Pancreas (tissue), 10 donors: ENCODE data around the gene CDH18. TPM values are rescaled to one million over a fixed set of nuclear protein-coding genes. Genes with fewer than 3 reads are reported as not detected.

ENCODE experiments used
- ATAC-seq, 4 donors: fragments of 200-7000 bp; cut with Tn5 transposase; one replicate each; pipeline versions ENCODE4 v1.8.0 to v1.9.1; 2020; ENCODE audit warnings: mild to moderate bottlenecking in 4 of 4, moderate library complexity in 4 of 4
- DNase-seq, 6 donors: peaks; one replicate each; pipeline ENCODE4 v3.0.0-alpha.2; 2020
- FAIRE-seq: peaks from 2 replicates; lab custom pipeline; 2012; peaks lifted over from hg19 to GRCh38; lab: Jason Lieb, UNC
- H3K27ac ChIP-seq, 4 donors: fragments of 200-600 bp; sonication (generic); 1 replicate in 3 of 4; 2 replicates in 1 of 4; pipeline versions ENCODE4 v1.5.0 to v1.8.0; 2020
- H3K27me3 ChIP-seq, 4 donors: fragments of 200-600 bp; one replicate each; pipeline ENCODE4 v1.8.0; 2021
- H3K36me3 ChIP-seq, 3 donors: fragments of 200-600 bp; sonication (generic) in 1 of 3; one replicate each; pipeline versions ENCODE4 v1.5.0 to v1.8.0; 2020 to 2021
- H3K4me1 ChIP-seq, 3 donors: fragments of 200-600 bp; one replicate each; pipeline ENCODE4 v1.8.0; 2021
- H3K4me3 ChIP-seq, 4 donors: fragments of 200-600 bp; sonication (generic) in 2 of 4; one replicate each; pipeline versions ENCODE4 v1.5.0 to v1.8.0; 2020 to 2021
- H3K9me3 ChIP-seq, 4 donors: fragments of 200-600 bp; one replicate each; pipeline ENCODE4 v1.8.0; 2021
- CTCF ChIP-seq, 4 donors: fragments of 200-600 bp; sonication (generic) in 3 of 4; IDR thresholded peaks; one replicate each; pipeline versions ENCODE4 v1.5.0 to v1.8.0; 2021; ENCODE audit warnings: antibody characterized with exemption in 4 of 4
- WGBS, 2 donors: extraction: QIAGEN DNeasy Blood & Tissue Kit; methylation state at CpG; one replicate each; pipeline ENCODE4 v1.1.7; 2013; 5-methylcytosine and 5-hydroxymethylcytosine counted together
- intact Hi-C, 3 donors: fragments of 100-400 bp; cut with DNase I; formaldehyde crosslinking; loops; one replicate each; pipeline versions ENCODE4 v1.11.1 to v1.14.2; 2022
- polyA plus RNA-seq, 2 donors: library from polyadenylated mRNA; stranded (reverse); fragments of 200-250 nt; gene quantifications; one replicate each; pipeline ENCODE4 v1.2.3, GENCODE V29; 2013
- total RNA-seq, 6 donors: library from RNA; stranded (reverse); fragmentation: NEBNext Ultra II Directional in 4 of 6; extraction: Animal tissue kit (Norgen Biotek cat#: 25700) in 4 of 6; gene quantifications; one replicate each; pipeline versions ENCODE4 v1.2.1 to v1.2.4, GENCODE V29; 2021 to 2023
- donor health status: healthy with polysubstance abuse.
- donor health status: DM: no; HTN: no; CAD: no; lungs with moderate emphysema.
- donor health status: DM: no; HTN: no; CAD: no.
- donor health status: control.
- donor health status: control.
- donor health status: Bipolar disorder and iron deficiency.
- donor health status: DM: yes; HTN: yes; CAD: no.
- donor health status: DM: no; HTN: no; CAD: no.
- donor health status: DM: no; HTN: no; CAD: no.
- donor health status: DM: yes; HTN: yes; CAD: no.

The CDH18 gene
- total and polyA plus RNA-seq, 8 donors, result 0.09 to 0.80 (median 0.27) TPM

GRCh38 chr5:19891658-19892057, 96.3 kb downstream of the CDH18 start:
- no peak for TF ChIP-seq CTCF (IDR thresholded peaks at IDR 0.05)
- Histone ChIP-seq H3K4me3 (no peak overlapping the region), H3K4me1 (no peaks in the 10 kb centered on the region), H3K27ac (no peak overlapping the region), H3K36me3 (no peaks in the 10 kb centered on the region), H3K9me3 (no peaks in the 10 kb centered on the region), H3K27me3 (no peaks in the 10 kb centered on the region)
- intact Hi-C loops, result no loop called here
- DNase-seq, result no peak
- no peak for ATAC-seq
- no peak for FAIRE-seq
- 85 to 93% methylated on average over 1 of the region's 1 CpG for WGBS, 2 donors

- no peaks in the 10 kb centered on the region for H3K9me3 ChIP-seq
- DNase-seq (no peak), FAIRE-seq (no peak), ATAC-seq (no peak)
- H3K36me3 ChIP-seq, result no peaks in the 10 kb centered on the region
- peaks cover 0 to 5% (median 0%) of the 10 kb centered on the region in 3 donors for H3K4me1 ChIP-seq
- H3K27ac ChIP-seq, result no peak overlapping the region
- no peaks in the 10 kb centered on the region for H3K27me3 ChIP-seq
- intact Hi-C loops, result no loop called here
- TF ChIP-seq CTCF (IDR thresholded peaks at IDR 0.05), result no peak
- 87 to 94% methylated on average over 7 of the region's 7 CpGs for WGBS, 2 donors
- no peak overlapping the region for H3K4me3 ChIP-seq
Measured at GRCh38 chr5:19886123-19886917, 101.7 kb downstream of the CDH18 start.

- no peaks in the 10 kb centered on the region for H3K9me3 ChIP-seq
- no peak for ATAC-seq
- H3K4me3 ChIP-seq, result no peak overlapping the region
- no peak overlapping the region for H3K27ac ChIP-seq
- intact Hi-C loops, result no loop called here
- H3K27me3 ChIP-seq, result no peaks in the 10 kb centered on the region
- peaks cover 0 to 9% (median 5%) of the 10 kb centered on the region in 3 donors for H3K4me1 ChIP-seq
- WGBS, 2 donors, result 71 to 75% methylated on average over 5 of the region's 5 CpGs
- no peak for FAIRE-seq
- DNase-seq, result no peak
- H3K36me3 ChIP-seq, result no peaks in the 10 kb centered on the region
- no peak for TF ChIP-seq CTCF (IDR thresholded peaks at IDR 0.05)
Measured at GRCh38 chr5:19885040-19885824, 102.8 kb downstream of the CDH18 start.

- no peaks in the 10 kb centered on the region for H3K36me3 ChIP-seq
- peaks cover 0 to 10% (median 5%) of the 10 kb centered on the region in 3 donors for H3K4me1 ChIP-seq
- 0 to 2% methylated on average over 1 of the region's 1 CpG for WGBS, 2 donors
- H3K9me3 ChIP-seq, result no peaks in the 10 kb centered on the region
- ATAC-seq, result peak; percentile 38 to 95 (median 86)
- no peak overlapping the region for H3K4me3 ChIP-seq
- no peak overlapping the region for H3K27ac ChIP-seq
- FAIRE-seq, result no peak
- intact Hi-C loops, result no loop called here
- no peak for DNase-seq
- TF ChIP-seq CTCF (IDR thresholded peaks at IDR 0.05), result no peak
- H3K27me3 ChIP-seq, result no peaks in the 10 kb centered on the region
Measured at GRCh38 chr5:19880859-19881436, 107.1 kb downstream of the CDH18 start.
